HT-29 (cell line): Measurements from ENCODE around the gene SECISBP2. TPM values are rescaled to one million over a fixed set of nuclear protein-coding genes. Genes with fewer than 3 reads are reported as not detected.

Experiments used
- DNase-seq: peaks from one replicate; pipeline ENCODE4 v3.0.0-alpha.2; 2015; ENCODE audit warnings: low spot score
- small RNA-seq: library from RNA; depleted of rRNA; stranded (forward); fragments of <200 nt; gene quantifications from one replicate; pipeline ENCODE3, GENCODE V24; 2014
- total RNA-seq: library from RNA; depleted of rRNA; stranded (reverse); fragments of >200 nt; shearing (Covaris generic); gene quantifications from 2 replicates; pipeline ENCODE4 v1.2.3, GENCODE V29; 2014; rRNA removed

The SECISBP2 gene
- total RNA-seq, 1 experiment from 2014 or later = 29.2 TPM

DNA sequence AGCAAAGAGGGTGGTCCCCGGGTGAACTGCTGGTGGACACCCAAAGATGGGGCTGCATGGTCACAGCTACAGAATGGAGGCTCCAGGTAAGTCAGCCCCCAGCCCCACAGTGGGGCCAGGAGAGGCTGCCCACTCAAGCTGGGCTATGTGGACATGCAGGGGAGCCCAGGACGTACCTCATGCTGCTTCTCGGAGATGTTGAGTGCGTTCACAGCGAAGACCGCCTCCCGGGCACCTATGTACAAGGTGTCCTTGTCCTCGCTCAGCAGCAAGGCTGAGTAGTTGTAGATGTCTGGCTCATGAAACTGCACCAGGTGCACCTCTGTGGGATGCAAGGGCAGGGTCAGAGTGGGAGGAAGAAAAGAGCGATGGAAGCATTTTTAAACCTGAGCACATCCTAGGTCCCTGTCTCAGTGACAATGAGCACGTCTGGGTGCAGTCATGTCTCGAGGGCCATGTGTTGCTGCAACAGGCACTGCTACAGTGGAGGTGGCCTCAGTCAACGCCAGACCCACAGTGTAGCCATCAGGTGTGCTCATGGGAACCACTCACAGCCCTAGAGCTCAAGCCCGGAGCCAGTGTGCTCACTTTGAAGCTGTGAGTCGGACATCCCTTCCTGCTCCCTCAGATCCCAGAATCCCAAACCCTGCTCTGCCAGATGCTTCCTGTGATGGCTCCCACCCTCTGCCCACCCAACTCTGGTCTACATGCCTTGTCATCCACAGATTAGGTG, 84.6 kb downstream of the SECISBP2 start:
- DNase-seq = no peak

- no peak for DNase-seq
Observed at GRCh38 chr9:89404074-89404473, 85.8 kb downstream of the SECISBP2 start.

DNA sequence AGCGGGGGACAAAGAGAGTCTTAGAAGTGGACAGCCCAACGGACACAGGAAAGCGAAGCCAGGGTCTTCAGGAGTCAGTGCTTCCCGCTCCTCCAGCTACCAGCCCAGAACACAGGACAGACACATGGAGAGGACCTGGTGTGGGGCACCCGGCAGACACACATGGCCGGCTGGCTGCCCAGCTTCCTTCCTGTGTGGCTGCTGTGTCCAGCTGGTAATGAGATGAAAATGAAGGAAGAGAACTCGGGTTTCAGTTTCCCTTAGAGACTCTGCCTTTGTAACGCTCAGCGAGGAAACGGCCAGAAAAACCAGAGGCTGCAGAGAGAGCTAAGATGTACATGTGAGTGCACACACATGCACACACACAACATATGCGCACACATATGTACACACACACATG, 87.5 kb downstream of the SECISBP2 start:
- no peak for DNase-seq

- DNase-seq = no peak
Observed at GRCh38 chr9:89407070-89407469, 88.8 kb downstream of the SECISBP2 start.

DNA sequence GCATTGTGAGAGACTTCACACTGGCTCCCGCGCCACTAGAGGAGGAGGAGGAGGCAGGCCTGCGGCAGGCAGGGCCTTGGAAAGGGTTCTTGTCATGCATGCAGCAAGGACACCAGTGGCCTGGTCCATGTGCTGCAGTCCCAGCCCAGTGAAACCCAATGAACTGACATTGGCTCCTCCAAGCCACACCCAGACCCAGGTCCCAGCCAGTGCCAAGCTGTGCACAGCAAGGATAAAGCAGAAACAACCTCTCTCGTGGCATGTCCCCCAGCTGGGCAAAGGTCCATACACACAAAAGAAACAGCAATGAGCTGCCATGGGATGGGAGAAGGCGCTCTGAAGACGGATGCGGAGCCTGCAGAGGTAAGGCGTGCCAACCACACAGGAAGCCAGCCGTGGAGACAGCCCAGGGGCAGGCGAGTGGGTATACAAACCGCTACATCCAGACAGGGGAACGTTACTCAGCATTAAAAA, 90.4 kb downstream of the SECISBP2 start:
- DNase-seq = no peak

Small RNA genes lying within 50 kb of the gene (small RNA-seq; reads per million reads assigned to genes)
- gene MIR3153 = not detected

Other genes with a start within 250 kb of the SECISBP2 start
- 0.18 and 0.23 TPM in 2 replicates for gene SHC3, start 139.7 kb upstream of the SECISBP2 start, total RNA-seq
- gene CKS2, start 7.3 kb upstream of the SECISBP2 start, total RNA-seq = 139 and 145 TPM in 2 replicates
- gene SEMA4D, start 179.6 kb downstream of the SECISBP2 start, total RNA-seq = 13.2 and 18.5 TPM in 2 replicates